ENCODE data around the gene MBD3. TPM values are rescaled to one million over a fixed set of nuclear protein-coding genes. Genes with fewer than 3 reads are reported as not detected.
A peak's percentile ranks its signal among the peaks of the same experiment; 100 is the strongest.

Gene MBD3
- total RNA-seq, 2 donors from 2014 or later, result 44.2 to 53.6 TPM

DNA sequence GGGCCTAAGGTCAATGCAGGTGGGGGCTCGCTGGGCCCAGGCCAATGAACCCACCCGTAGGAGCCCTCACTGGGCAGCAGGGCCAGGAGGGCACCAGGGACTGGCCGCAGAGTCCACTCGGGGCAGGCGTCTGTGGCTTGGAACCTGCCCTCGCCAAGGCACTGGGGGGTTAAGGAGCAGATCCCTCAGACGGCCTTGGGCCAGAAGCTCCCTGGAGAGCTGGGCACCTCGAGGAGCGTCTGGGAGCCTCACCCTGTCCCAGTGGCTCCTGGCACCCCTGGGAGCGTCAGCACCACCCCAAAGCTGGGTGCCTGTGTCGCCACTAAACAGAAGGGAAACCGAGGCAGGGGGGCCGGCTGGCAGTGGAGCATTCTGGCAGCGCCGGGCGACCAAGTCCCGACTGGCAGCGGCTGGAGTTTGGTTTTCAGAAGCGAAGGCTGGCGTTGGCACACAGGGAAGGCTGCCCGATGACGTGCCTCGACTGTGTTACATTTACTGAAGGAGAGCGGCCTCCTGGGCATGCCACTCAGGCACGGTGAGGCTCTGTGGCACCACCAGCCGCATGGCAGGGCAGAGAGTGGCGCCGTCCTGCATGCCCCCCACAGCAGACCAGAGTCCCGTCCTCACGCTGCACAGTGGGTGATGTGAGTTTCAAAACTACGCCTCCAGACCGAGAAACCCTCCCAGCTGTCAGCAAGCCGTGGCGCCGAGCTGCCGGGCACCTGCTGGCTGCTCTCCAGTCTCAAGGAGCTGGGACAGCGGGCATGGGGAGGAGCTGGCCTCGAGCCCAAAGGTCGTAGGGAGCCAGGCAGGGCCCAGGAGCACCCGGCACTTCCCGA lies 15.4 kb downstream of the MBD3 start:
- intact Hi-C loops (cut with DNase I), result no loop called here
- DNase-seq (ENCODE audit: low spot score), result no peak

DNA sequence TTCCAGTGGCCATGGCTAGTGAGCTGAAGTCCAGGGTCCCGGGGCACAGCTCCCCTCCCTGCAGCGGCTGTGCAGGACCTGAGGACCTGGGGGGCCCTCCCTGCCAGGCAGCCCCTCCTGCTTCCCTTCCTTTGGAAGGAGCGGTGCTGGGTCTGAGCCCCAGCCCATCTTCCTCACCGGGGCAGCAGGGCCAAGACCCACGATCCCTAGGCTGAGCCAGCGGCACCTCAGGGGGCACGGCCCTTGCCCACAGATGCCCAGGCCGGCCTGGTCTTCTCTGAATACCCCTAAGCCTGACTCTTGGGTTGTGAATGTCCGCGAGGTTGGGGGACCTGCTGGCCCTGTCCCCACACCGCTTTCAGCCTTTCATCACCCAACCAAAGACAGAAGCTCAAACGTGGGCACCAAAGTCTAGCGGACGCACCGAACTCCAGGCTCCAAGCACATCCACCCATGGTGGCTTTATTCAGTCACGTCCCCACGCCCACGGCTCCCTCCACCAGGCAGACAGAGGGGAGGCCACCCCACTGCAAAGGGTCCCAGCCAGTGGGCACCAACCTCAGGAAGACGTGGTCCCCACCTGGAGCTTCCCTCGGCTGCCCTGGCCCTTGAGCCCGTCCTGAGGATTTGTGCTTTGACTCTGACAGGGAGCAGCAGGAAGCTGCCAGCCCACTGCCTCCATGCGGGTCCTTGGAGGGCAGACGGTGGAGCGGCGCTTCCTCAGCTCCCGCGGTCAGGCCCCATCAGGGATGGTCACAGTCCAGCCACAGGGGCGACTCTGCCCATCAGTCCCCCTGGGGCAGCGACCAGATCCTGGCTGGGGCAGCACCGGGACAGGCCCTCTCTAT lies 16.2 kb downstream of the MBD3 start:
- intact Hi-C loops (cut with DNase I), result no loop called here
- DNase-seq (ENCODE audit: low spot score), result no peak

DNA sequence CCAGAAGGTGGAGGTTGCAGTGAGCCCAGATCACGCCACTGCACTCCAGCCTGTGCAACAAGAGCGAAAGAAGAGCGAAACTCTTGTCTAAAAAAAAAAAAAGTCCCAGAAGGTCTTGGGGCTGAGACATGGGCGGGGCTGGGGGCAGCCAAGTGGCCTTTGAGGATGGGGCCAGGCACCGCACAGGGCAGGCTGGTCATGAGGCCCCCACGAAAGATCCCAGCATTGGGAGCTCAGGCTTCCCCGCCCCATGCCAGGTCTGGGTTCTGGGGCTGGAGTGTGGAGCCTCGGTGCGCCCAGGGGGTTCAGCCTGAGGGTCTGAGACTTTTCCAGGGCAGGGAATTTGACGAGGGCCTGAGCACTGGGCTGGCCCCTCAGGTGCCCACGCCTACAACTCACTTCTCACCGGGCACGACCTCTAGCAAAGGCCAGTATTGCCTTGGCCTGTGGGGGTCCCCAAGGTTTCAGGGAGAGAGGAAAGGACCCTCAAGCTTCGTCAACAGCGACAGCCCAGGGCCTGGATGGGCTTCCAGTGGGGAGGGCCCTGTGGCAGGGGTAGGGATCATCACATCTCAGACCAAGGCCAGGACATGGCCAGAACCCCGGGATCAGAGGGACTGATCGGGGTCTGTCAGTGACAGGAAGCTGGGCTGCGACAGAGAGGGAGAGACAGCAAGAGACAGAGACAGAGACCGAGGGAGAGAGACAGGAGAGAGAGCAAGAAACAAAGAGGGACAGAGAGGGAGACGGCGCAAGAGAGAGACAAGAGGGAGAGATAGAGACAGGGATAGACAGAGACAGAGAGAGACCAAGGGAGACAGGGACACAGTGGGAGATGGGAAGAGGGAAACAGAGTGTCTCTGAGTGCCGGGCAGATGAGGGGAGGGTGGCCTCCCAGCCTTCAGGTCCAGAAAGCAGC lies 17.1 kb downstream of the MBD3 start:
- intact Hi-C loops (cut with DNase I), result no loop called here
- DNase-seq (ENCODE audit: low spot score), result no peak

DNA sequence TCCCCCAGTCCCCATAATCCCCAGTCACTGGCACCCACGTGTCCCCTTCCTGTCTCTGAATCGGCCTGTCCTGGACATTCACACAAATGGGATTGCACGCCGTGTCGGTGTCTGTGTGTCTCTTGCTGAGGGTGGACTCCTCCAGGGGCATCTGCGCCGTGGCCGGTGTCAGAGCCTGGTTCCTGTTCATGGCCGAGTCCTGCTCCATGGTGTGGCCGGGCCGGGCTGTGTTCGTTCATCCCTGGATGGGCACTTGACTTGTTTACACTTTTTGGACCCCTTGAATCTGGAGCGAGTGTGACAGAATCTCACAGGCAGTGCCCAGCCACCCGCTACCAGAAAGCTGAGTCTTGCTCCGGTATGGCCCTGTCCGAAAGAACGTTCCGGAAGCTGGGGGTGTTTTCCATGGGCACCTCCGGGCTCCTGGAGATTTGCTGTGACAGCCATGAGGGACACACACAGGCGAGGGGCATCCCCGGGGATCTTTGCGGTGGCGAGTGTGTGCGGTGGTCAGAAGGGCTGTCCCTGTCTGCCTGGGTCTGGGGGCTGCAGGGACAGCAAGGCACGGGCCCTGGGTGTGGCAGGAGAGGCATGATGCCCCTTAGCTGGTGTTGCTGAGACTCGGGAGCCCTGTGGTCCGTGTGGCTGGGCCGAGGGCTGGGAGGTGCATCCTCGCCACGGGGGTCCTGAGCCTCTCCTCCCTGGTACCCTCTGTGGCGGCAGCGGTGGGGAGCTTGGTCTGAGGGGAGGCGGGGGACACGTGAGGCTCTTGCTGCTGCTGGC lies 18.1 kb downstream of the MBD3 start:
- no peak for DNase-seq (ENCODE audit: low spot score)
- intact Hi-C loops (cut with DNase I), result no loop called here

DNA sequence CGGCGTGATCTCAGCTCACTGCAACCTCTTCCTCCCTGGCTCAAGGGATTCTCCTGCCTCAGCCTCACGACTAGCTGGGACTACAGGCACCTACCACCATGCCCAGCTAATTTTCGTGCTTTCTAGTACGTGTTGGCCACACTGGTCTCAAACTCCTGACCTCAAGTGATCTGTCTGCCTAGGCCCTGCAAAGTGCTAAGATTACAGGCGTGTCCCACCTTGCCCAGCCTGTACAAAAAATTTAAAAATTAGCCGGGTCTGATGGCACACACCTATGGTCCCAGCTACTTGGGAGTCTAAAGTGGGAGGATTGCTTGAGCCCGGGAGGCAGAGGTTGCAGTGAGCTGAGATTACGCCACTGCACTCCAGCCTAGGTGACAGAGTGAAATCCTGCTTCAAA lies 19.9 kb downstream of the MBD3 start:
- no peak for DNase-seq (ENCODE audit: low spot score)
- intact Hi-C loops (cut with DNase I), result no loop called here

DNA sequence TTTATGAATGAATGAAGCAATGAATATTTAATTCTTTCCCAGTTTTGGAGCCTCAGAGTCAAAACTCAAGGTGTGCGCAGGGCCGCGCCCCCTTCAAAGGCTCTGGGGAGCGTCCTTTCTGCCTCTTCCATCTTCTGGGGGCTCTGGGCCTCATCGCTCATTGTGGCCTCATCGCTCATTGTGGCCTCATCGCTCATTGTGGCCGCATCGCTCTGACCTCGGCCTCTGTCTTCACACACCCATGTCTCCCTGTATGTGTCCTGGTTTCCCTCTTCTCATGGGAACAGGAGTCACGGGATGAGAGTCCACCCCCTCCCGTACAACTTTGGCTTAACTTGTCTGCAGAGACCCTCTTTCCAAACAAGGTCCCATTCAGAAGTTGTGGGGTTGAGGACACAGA lies 21.3 kb downstream of the MBD3 start:
- DNase-seq (ENCODE audit: low spot score), result no peak
- intact Hi-C loops (cut with DNase I), result no loop called here

DNA sequence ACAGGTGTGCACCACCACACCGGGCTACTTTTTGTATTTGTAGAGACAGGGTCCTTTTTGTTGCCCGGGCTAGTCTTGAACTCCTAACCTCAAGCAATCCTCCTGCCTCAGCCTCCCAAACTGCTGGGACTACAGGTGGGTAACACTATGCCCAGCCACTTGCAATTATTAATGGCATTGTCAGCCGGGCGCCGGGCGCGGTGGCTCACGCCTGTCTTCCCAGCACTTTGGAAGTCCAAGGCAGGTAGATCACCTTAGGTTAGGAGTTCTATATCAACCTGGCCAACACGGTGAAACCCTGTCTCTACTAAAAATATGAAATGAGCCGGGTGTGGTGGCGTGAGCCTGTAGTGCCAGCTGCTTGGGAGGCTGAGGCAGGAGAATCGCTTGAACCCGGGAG lies 21.8 kb downstream of the MBD3 start:
- no peak for DNase-seq (ENCODE audit: low spot score)
- intact Hi-C loops (cut with DNase I), result no loop called here

DNA sequence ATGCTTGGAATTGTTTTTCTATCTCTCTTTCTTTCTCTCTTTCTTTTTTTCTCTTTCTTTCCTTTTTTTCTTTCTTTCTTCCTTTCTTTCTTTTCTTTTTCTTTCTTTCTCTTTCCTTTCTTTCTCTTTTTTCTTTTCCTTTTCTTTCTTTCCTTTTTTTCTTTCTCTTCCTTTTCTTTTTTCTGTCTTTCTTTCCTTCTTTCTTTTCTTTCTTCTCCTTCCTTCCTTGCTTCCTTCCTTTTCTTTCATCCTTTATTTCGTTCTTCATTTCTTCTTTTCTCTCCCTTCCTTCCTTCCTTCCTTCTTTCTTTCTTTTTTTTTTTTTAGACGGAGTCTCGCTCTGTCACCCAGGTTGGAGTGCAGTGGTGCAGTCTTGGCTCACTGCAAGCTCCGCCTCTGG lies 22.7 kb downstream of the MBD3 start:
- intact Hi-C loops (cut with DNase I), result no loop called here
- DNase-seq (ENCODE audit: low spot score), result no peak

DNA sequence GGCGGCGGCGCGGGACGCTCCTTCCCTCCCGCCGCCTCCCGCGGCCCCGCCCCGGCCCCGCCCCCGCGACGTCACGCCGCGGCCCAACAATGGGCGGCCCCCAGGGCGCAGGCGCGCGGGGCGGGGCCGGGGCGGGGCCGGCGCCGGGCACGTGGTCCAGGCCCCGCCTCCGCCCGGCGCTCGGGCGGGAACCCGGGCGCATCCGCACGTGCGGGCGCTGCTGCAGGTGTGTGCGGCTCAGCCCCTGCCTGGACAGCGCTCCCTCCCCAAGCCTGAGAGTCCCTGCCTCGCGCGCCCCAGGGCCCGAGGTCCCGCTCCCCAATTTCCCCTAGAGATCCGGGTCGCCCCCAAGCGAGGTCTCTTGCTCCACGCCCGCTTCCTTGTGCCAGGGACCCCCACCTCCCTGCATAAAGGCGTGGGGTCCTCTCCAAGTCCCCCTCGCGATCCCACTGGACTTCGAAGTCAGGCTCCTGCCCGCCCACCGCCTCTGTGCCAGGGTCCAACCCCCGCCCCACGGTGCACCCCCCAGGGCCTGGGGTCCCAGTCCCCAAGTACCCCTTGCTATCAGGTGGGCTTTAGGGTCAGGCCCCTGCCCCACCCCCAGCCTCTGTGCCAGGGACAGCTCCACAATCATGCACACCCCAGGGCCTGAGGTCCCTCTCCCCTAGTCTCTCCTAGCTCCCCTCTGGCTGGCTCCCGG lies 24.2 kb downstream of the MBD3 start, which contains the start of gene MEX3D:
Gene MEX3D, minus strand, starts transcription at position 6 of the 700 bp plus-strand sequence. CDS start 267 bp downstream, outside the sequence.
- DNase-seq (ENCODE audit: low spot score), result peak; percentile 92

DNA sequence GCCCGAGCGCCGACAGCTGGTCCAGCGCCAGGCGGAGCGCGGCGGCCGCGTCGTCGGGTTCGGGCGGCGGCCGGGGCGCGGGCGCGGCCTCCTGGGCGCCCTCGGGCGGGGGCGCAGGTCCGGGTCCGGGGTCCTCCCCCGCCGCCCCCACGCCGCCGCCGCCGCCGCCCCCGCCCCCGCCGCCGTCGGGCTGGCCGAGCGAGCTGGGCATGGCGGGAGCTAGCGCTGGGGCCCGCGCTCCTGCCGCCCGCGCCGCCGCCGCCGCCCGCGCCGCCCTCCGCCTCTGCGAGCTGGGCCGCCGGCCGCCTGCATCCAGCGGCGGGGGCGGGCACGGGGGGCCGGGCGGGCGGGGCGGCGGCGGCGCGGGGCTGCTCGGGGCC lies 24.8 kb downstream of the MBD3 start:
- intact Hi-C loops (cut with DNase I), result no loop called here
- DNase-seq (ENCODE audit: low spot score), result no peak

More for the DNA sequence above, 24.2 kb downstream of the MBD3 start, which contains the start of gene MEX3D:
- intact Hi-C loops (cut with DNase I), result no loop called here

DNA sequence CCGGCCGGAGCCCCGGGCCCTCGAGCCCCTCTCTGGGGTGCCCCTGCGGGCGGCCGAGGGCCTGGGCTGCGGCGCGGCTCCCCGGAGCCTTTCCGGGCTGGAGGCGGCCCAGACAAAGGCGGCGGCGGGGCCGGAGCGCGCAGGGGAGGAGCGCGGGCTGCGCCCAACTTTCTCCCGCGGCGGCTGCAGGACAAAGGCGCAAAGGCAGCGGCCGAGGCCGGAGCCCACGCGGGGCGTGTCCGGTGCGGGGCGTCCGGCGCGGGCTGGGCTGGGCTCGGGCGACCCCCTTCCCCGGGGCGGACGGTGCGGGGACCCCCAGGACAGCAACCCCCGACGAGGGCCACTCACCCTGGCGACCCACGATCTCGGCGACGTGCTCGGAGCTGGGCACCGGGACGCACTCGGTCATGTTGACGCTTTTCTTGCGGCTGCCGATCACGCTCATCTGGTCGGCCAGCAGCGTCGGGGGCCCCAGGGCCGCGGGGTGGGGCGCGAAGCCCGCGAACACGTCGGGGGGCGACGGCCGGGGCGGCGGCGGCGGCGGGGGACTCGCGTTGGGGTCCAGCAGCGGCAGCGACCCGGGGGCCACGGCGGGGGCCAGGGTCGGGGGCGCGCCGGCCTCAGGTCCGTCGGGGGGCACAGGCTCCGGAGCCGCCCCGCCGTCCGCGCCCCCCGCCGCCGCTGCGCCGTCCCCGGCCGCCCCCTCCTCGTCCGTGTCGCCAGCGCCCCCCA lies 25.4 kb downstream of the MBD3 start:
- intact Hi-C loops (cut with DNase I), result no loop called here
- no peak for DNase-seq (ENCODE audit: low spot score)

DNA sequence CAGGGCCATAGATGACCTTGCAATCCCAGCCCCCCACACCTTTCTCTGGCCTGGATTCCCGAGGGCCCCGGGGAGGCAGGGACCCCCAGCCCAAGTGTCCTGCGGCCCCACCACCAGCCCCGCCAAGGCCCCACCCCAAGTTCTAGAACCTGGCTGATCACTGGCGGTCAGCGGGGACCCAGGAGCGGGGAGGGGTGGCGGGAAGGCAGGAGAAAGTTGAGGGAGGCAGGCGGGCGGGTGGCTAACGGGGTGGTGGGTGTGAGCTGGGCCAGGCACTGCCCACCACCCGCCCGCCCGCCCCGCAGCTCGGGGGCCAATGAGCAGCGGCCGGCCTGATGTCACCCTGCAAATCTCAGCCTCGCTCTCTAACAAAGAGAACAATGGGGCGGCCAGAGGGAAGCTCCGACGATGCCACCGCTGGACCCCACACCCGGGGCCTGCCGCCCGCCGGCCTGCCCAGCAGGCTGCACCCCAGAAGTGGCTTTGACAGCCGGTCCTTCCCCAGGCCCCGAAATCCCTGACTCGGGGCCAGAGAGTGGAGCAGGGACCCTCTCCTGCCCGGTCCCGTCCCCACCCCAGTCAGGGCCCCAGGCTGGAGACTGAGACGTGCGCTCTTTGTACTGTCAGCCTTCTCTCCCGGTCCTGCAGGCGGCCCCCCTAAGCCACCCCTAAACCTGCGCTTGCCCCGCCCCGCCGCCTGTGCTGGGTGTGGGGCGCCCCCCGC lies 26.1 kb downstream of the MBD3 start:
- intact Hi-C loops (cut with DNase I), result no loop called here
- DNase-seq (ENCODE audit: low spot score), result no peak

DNA sequence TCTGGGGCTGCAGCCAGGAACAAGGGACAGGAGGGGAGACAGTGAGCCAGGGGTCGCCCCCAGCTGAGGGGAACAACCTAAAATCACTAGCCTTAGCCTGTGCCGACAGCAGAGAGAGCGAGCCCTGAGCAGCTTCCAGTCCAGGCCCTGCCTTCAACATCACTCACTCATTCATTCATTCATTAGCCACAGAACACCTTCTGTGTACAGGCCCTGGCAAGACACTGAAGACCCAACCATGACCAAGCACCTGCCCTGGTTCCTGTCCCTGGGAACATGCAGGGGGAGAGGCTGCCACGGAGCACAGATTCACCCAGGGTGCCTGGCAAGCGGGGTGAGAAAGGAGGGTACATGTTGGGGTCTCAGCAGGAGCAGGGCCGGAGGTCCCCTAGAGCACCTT lies 29.4 kb downstream of the MBD3 start:
- DNase-seq (ENCODE audit: low spot score), result no peak
- intact Hi-C loops (cut with DNase I), result no loop called here

DNA sequence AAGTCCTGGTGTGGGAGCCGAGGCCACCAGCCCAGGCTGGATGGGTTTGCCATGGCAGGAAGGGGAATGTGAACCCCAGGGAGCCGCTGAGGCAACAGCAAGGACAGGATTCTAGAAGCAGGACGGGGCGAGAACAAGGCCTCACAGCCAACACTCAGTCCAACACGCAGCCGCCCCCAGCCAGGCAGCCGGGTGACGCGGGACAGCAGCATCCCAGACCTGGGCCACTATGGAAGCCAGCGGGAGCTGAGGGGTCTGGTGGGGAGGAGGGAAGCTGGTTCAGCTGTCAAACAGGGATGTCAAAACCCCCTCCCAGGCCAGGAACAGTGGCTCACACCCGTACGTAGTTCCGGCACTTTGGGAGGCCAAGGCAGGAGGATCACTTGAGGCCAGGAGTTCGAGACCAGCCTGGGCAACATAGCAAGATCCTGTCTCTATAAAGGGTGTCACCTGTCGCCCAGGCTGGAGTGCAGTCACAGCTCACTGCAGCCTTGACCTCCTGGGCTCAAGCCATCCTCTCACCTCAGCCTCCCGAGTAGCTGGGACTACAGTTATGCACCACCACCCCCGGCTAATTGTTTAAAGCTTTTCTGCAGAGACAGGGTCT lies 31.3 kb downstream of the MBD3 start:
- DNase-seq (ENCODE audit: low spot score), result no peak
- intact Hi-C loops (cut with DNase I), result no loop called here

DNA sequence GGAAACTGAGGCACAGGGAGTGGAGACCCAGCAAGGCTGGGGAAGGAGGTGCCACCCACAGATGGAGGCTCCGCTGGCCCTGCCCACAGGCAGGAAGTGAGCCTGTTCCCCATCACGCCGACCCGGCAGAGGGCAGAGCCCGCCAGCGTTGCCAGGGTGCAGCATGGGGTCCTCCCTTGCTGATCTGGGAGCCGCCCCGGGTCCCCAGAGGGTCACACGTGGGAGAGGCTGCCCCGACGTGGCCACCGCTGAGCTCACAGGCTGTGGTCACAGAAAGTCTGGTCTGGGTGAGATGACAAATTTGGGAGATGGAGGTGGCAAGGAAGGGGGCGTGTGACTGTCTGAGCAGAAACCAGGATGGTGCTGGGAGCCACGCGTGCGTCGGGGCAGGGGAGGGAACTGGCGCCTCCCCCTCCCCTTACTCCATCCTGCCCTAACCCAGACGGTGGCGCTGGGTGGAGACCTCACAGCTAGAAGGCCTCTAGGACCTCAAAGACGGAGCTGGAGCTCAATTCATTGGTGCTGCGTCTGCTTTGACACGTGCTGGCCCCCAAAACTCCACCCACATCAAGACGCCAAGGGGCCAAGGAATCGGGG lies 32.3 kb downstream of the MBD3 start:
- intact Hi-C loops (cut with DNase I), result loop anchor here in 1 of 2 donors (1.0 kb wide), 1 partner anchor 20 kb away; no protein-coding TSS in a partner anchor
- no peak for DNase-seq (ENCODE audit: low spot score)

DNA sequence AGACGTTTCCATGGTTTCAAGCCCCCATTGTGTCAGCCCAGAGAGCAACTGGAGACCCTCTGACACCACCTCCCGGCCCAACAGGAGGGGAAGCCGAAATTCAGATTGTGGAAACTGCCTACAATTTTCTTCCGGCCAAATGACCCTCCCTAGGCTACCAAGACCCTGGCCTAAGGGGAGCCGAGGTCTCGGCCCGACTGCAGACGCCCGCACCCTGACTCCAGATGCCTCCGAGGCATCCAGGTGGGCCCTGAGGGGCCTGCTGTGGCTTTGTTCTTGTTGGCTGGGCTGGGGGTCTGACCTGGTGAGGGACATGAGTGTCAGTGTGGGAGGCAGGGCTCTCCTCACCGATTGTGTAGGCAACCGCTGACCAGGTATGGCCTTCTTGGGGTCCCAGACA lies 34.1 kb downstream of the MBD3 start:
- intact Hi-C loops (cut with DNase I), result no loop called here
- DNase-seq (ENCODE audit: low spot score), result no peak

Data from posterior vena cava (tissue), 2 donors.